Brain microvascular endothelial cell (primary cell): ENCODE measurements around the gene SUSD3.

ENCODE experiments used
- DNase-seq: peaks from one replicate; pipeline ENCODE4 v3.0.0-alpha.2; 2020
- H3K27ac ChIP-seq: fragments of 250-450 bp; sonication (Bioruptor Pico); 2 replicates; pipeline ENCODE4 v1.5.1; 2020; ENCODE audit warnings: mild to moderate bottlenecking, moderate library complexity
- H3K27me3 ChIP-seq: fragments of 250-450 bp; sonication (Bioruptor Pico); replicated peaks from 2 replicates; pipeline ENCODE4 v1.5.1; 2020; ENCODE audit warnings: mild to moderate bottlenecking
- H3K36me3 ChIP-seq: fragments of 250-450 bp; sonication (Bioruptor Pico); replicated peaks from 2 replicates; pipeline ENCODE4 v1.5.1; 2020; ENCODE audit warnings: mild to moderate bottlenecking
- H3K4me3 ChIP-seq: 2 replicates; pipeline ENCODE4 v1.5.1; 2011; ENCODE audit warnings: low read depth, mild to moderate bottlenecking, control low read depth, low read length, moderate library complexity
- CTCF ChIP-seq: IDR thresholded peaks from 2 replicates; pipeline ENCODE4 v1.5.1; 2011; ENCODE audit warnings: low read depth, mild to moderate bottlenecking, moderate library complexity, low read length, control low read depth, inconsistent platforms; ENCODE audit errors: missing control alignments
- in situ Hi-C: cut with HindIII; loops from 2 replicates; pipeline ENCODE4 v1.10.0; 2017; ENCODE audit warnings: low sequenced_read_pairs, low pct_ligation_motif_present

The SUSD3 gene

GRCh38 chr9:93035821-93036351 is 22.6 kb upstream of the SUSD3 start:
- Histone ChIP-seq H3K27ac (no peak overlapping the region), H3K4me3 (no peak overlapping the region), H3K27me3 (no peaks in the 10 kb centered on the region), H3K36me3 (no peaks in the 10 kb centered on the region)
- TF ChIP-seq CTCF = no peak
- DNase-seq = no peak
- in situ Hi-C loops = no loop called here

- peak; percentile 15 for TF ChIP-seq CTCF
- H3K36me3 ChIP-seq = no peaks in the 10 kb centered on the region
- H3K27me3 ChIP-seq = no peaks in the 10 kb centered on the region
- in situ Hi-C loops = no loop called here
- H3K27ac ChIP-seq = no peak overlapping the region
- H3K4me3 ChIP-seq = no peak overlapping the region
- no peak for DNase-seq
These were observed 21.5 kb upstream of the SUSD3 start for GRCh38 chr9:93036887-93037475.

- Histone ChIP-seq H3K36me3 (no peaks in the 10 kb centered on the region), H3K27ac (no peak overlapping the region)
These were observed 21.0 kb upstream of the SUSD3 start for GRCh38 chr9:93037476-93037971.

GRCh38 chr9:93038918-93039317 is 19.6 kb upstream of the SUSD3 start:
- no peak overlapping the region for H3K27ac ChIP-seq
- DNase-seq = no peak
- in situ Hi-C loops = no loop called here
- no peak for TF ChIP-seq CTCF
- no peaks in the 10 kb centered on the region for H3K36me3 ChIP-seq
- no peaks in the 10 kb centered on the region for H3K27me3 ChIP-seq
- H3K4me3 ChIP-seq = no peak overlapping the region

More at GRCh38 chr9:93037476-93037971, 21.0 kb upstream of the SUSD3 start:
- in situ Hi-C loops = no loop called here
- no peak for TF ChIP-seq CTCF
- no peaks in the 10 kb centered on the region for H3K27me3 ChIP-seq
- H3K4me3 ChIP-seq = no peak overlapping the region
- DNase-seq = no peak

- no peak for TF ChIP-seq CTCF
- no peak for DNase-seq
- in situ Hi-C loops = no loop called here
- Histone ChIP-seq H3K4me3 (no peak overlapping the region), H3K27ac (no peak overlapping the region), H3K27me3 (no peaks in the 10 kb centered on the region), H3K36me3 (no peaks in the 10 kb centered on the region)
These were observed 19.0 kb upstream of the SUSD3 start for GRCh38 chr9:93039456-93039855.

- no peak for TF ChIP-seq CTCF
- Histone ChIP-seq H3K4me3 (no peak overlapping the region), H3K36me3 (no peaks in the 10 kb centered on the region), H3K27me3 (no peaks in the 10 kb centered on the region), H3K27ac (no peak overlapping the region)
- DNase-seq = no peak
- in situ Hi-C loops = no loop called here
These were observed 18.5 kb upstream of the SUSD3 start for GRCh38 chr9:93039976-93040375.
